Gastrocnemius medialis (tissue), 4 donors: ENCODE measurements around the gene MMP11. TPM values are rescaled to one million over a fixed set of nuclear protein-coding genes. Genes with fewer than 3 reads are reported as not detected.

Experiments
- ATAC-seq, 2 donors: fragments of 150-250 bp; one replicate each; pipeline ENCODE4 v1.9.1; 2016
- DNase-seq, 2 donors: peaks; one replicate each; pipeline ENCODE4 v3.0.0-alpha.2; 2019
- H3K27ac ChIP-seq, 4 donors: fragments of 200-600 bp; sonication (generic); 1 replicate in 1 of 4; 2 replicates in 3 of 4; pipeline ENCODE4 v1.5.1; 2016 to 2018; ENCODE audit warnings: mild to moderate bottlenecking in 2 of 4, moderate library complexity in 1 of 4
- H3K27me3 ChIP-seq, 3 donors: fragments of 200-600 bp; sonication (generic) in 2 of 3; 1 replicate in 1 of 3; 2 replicates in 2 of 3; pipeline versions ENCODE4 v1.5.1 to v1.6.0; 2016 to 2019; ENCODE audit warnings: mild to moderate bottlenecking in 1 of 3, moderate library complexity in 1 of 3
- H3K36me3 ChIP-seq, 2 donors: fragments of 200-600 bp; sonication (generic) in 1 of 2; one replicate each; pipeline ENCODE4 v1.5.1; 2017 to 2018
- H3K4me1 ChIP-seq, 2 donors: fragments of 200-600 bp; sonication (generic) in 1 of 2; one replicate each; pipeline ENCODE4 v1.5.1; 2016 to 2017; ENCODE audit warnings: mild to moderate bottlenecking in 2 of 2
- H3K4me3 ChIP-seq, 4 donors: fragments of 200-600 bp; sonication (generic) in 3 of 4; 1 replicate in 1 of 4; 2 replicates in 3 of 4; pipeline ENCODE4 v1.5.1; 2016 to 2019; ENCODE audit warnings: mild to moderate bottlenecking in 2 of 4
- H3K9me3 ChIP-seq, 3 donors: fragments of 200-600 bp; sonication (generic) in 2 of 3; 1 replicate in 1 of 3; 2 replicates in 2 of 3; pipeline ENCODE4 v1.5.1; 2016 to 2019
- CTCF ChIP-seq, 5 experiments: fragments of 450-650 bp in 3 of 5; fragments of 200-600 bp in 2 of 5; sonication (generic) in 2 of 5; IDR thresholded peaks in 4 of 5; conservative IDR thresholded peaks in 1 of 5; 1 replicate in 4 of 5; 2 replicates in 1 of 5; pipeline ENCODE4 v1.5.1; 2016 to 2019; ENCODE audit warnings: antibody characterized with exemption in 5 of 5, mild to moderate bottlenecking in 3 of 5, moderate library complexity in 3 of 5
- POLR2A ChIP-seq, 2 donors: fragments of 450-650 bp; IDR thresholded peaks; one replicate each; pipeline ENCODE4 v1.6.1; 2017; ENCODE audit warnings: antibody characterized with exemption in 2 of 2, mild to moderate bottlenecking in 2 of 2, moderate library complexity in 2 of 2
- in situ Hi-C, 4 donors: fragments of 200-750 bp; cut with MboI; loops; one replicate each; pipeline versions ENCODE4 v1.15.0 to v1.8.0; 2017; ENCODE audit warnings: low sequenced_read_pairs in 4 of 4
- intact Hi-C: fragments of 100-400 bp; cut with DNase I; formaldehyde crosslinking; loops from one replicate; pipeline ENCODE4 v1.15.1; 2023; ENCODE audit warnings: low total_unique reads
- total RNA-seq, 4 donors: library from RNA; depleted of rRNA; stranded (reverse); fragments of >200 nt; gene quantifications; one replicate each; pipeline versions ENCODE4 v1.1.0 to v1.2.3, GENCODE V29; 2016

The MMP11 gene
- total RNA-seq, 4 donors from 2014 or later: 0.91 to 3.6 (median 1.4) TPM; not detected in 1

GRCh38 chr22:23787910-23788309, 15.3 kb downstream of the MMP11 start:
- no peak for ATAC-seq
- Histone ChIP-seq H3K27ac (peak overlapping the region; percentile 96 to 100 (median 98)), H3K27me3 (no peaks in the 10 kb centered on the region), H3K4me1 (peaks cover 27 to 34% of the 10 kb centered on the region in 2 donors), H3K36me3 (peaks cover 0 to 10% of the 10 kb centered on the region in 2 donors), H3K9me3 (no peaks in the 10 kb centered on the region), H3K4me3 (peak overlapping the region; percentile 78 to 93 (median 84))
- in situ Hi-C loops (no loop called here), intact Hi-C loops (loop anchor here (2.0 to 5.0 kb wide), 4 partner anchors 19 to 124 kb away; partner anchors contain the start of gene ZNF70)
- no peak for DNase-seq
- no peak for TF ChIP-seq CTCF (IDR thresholded peaks at IDR 0.05 in 4 of 5, conservative IDR thresholded peaks at IDR 0.05 in 1 of 5)
- TF ChIP-seq POLR2A (IDR thresholded peaks at IDR 0.05): no peak

GRCh38 chr22:23789121-23789520, 16.5 kb downstream of the MMP11 start:
- Histone ChIP-seq H3K9me3 (no peaks in the 10 kb centered on the region), H3K4me1 (peaks cover 27 to 34% of the 10 kb centered on the region in 2 donors), H3K27me3 (no peaks in the 10 kb centered on the region), H3K4me3 (no peak overlapping the region), H3K36me3 (peaks cover 0 to 22% of the 10 kb centered on the region in 2 donors), H3K27ac (peak overlapping the region; percentile 31 to 96 (median 64))
- intact Hi-C loops (loop anchor here (5.0 kb wide), 1 partner anchor 123 kb away; no protein-coding TSS in a partner anchor), in situ Hi-C loops (no loop called here)
- ATAC-seq: no peak
- no peak for DNase-seq
- no peak for TF ChIP-seq POLR2A (IDR thresholded peaks at IDR 0.05)
- no peak for TF ChIP-seq CTCF (IDR thresholded peaks at IDR 0.05 in 4 of 5, conservative IDR thresholded peaks at IDR 0.05 in 1 of 5)

GRCh38 chr22:23789638-23790037, 17.0 kb downstream of the MMP11 start:
- H3K27ac ChIP-seq: peak overlapping the region; percentile 31 to 96 (median 64)
- DNase-seq: no peak

GRCh38 chr22:23790819-23791737, 18.4 kb downstream of the MMP11 start:
- Histone ChIP-seq H3K36me3 (peaks cover 0 to 42% of the 10 kb centered on the region in 2 donors), H3K27ac (peak overlapping the region in 1 of 4 donors; percentile 3)
- ATAC-seq: no peak

More at GRCh38 chr22:23789638-23790037, 17.0 kb downstream of the MMP11 start:
- H3K4me1 ChIP-seq: peaks cover 27 to 34% of the 10 kb centered on the region in 2 donors
- peaks cover 0 to 27% of the 10 kb centered on the region in 2 donors for H3K36me3 ChIP-seq
- intact Hi-C loops: loop anchor here (5.0 kb wide), 1 partner anchor 123 kb away; no protein-coding TSS in a partner anchor
- ATAC-seq: no peak
- no peak overlapping the region for H3K4me3 ChIP-seq
- no peaks in the 10 kb centered on the region for H3K27me3 ChIP-seq
- in situ Hi-C loops: no loop called here
- TF ChIP-seq CTCF (IDR thresholded peaks at IDR 0.05 in 4 of 5, conservative IDR thresholded peaks at IDR 0.05 in 1 of 5): no peak
- no peak for TF ChIP-seq POLR2A (IDR thresholded peaks at IDR 0.05)
- no peaks in the 10 kb centered on the region for H3K9me3 ChIP-seq

More at GRCh38 chr22:23790819-23791737, 18.4 kb downstream of the MMP11 start:
- DNase-seq: no peak
- Histone ChIP-seq H3K4me3 (no peak overlapping the region), H3K9me3 (no peaks in the 10 kb centered on the region), H3K4me1 (peaks cover 27 to 29% of the 10 kb centered on the region in 2 donors), H3K27me3 (no peaks in the 10 kb centered on the region)
- TF ChIP-seq POLR2A (IDR thresholded peaks at IDR 0.05) (no peak), CTCF (IDR thresholded peaks at IDR 0.05 in 4 of 5, conservative IDR thresholded peaks at IDR 0.05 in 1 of 5) (no peak)
- intact Hi-C loops (no loop called here), in situ Hi-C loops (no loop called here)
